ENCODE data around the gene UCK2. TPM values are rescaled to one million over a fixed set of nuclear protein-coding genes. Genes with fewer than 3 reads are reported as not detected.

The UCK2 gene
- total RNA-seq, 3 donors from 2014 or later (not counting 1 experiment from before 2014, with no cell fraction given) = 12.8 to 20.5 (median 14.4) TPM

DNA sequence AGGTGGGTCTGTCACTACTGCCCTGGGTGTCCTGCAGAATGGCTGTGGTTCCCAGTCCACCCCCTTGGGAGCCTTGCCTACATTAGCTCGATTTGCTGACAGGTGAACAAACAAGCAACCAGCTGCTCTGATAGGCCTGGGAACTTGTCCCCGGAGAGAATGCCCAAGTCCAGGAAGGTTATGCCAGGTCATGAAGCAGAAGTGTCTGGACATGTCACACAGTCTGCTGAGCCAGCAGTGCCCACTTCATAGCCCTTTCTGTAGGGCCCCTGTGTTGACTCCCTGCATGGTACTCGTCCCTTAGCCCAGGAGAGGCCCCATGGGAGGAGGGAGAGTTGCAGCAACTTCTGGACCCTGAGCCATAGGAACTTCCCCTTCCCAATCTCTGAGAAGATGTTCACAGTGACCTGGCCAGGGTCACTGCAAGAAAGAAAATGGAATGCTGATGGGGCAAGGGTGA is 31.0 kb downstream of the UCK2 start:
- 89% methylated on average over 3 of the region's 3 CpGs for WGBS (ENCODE audit: insufficient coverage)
- Histone ChIP-seq H3K27me3 (ENCODE audit: control insufficient read depth, insufficient read depth, low read length) (no peaks in the 10 kb centered on the region), H3K4me3 (ENCODE audit: low read length) (no peak overlapping the region), H3K27ac (ENCODE audit: low read length) (no peak overlapping the region), H3K9me3 (ENCODE audit: control insufficient read depth, insufficient read depth, low read length) (no peaks in the 10 kb centered on the region), H3K36me3 (ENCODE audit: control insufficient read depth, insufficient read depth, low read length) (no peaks in the 10 kb centered on the region), H3K4me1 (ENCODE audit: control insufficient read depth, insufficient read depth, low read length) (peaks cover 30% of the 10 kb centered on the region)
- intact Hi-C loops (cut with micrococcal nuclease) = no loop called here
- ATAC-seq = no peak
- TF ChIP-seq CTCF (IDR thresholded peaks at IDR 0.05) = no peak
- no peaks in the 10 kb centered on the region for H3K27me3 Mint-ChIP-seq (ENCODE audit: low read depth in 2 of 2)
- no peak for DNase-seq
- H3K4me1 Mint-ChIP-seq = peaks cover 70 to 80% of the 10 kb centered on the region in 2 donors
- H3K36me3 Mint-ChIP-seq = no peaks in the 10 kb centered on the region
- no peak overlapping the region for H3K27ac Mint-ChIP-seq
- H3K4me3 Mint-ChIP-seq = no peak overlapping the region
- H3K9me3 Mint-ChIP-seq = no peaks in the 10 kb centered on the region

DNA sequence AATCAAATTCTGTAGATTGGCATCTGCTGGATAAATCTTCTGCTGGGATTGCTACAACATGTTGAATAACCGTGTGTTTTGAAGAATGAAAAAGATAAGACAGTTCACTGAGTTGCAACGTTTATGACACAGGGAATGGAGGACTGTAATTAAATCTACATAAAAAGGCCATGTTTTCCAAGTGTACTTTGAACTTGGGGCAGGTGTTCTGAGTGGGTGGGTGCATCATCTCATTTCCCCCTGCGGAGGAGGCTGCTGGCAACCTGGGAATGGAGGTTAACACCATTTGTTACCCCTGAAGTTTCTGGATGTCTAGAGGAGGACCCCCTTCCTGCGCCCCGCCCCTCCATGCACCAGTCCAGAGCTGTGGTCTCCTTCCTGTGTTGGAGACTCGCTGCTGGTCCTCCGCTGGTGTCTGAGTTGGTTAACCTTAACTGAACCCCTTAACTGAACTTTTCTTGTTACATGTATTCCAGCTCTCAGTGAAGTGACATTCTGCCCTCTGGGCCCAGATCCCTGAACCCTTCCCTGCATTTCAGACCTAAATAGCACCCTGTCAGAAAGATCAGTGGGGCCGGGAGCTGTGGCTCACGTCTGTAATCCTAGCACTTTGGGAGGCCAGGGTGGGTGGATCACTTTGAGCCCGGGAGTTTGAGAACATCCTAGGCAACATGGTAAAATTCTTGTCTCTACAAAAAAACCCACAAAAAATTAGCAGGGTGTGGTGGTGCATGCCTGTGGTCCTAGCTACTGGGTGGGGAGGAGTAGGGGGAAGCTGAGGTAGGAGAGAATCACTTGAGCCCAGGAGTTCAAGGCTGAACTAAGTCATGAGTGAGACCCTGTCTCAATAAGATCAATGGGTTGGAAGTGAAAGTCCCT is 31.8 kb downstream of the UCK2 start:
- Histone ChIP-seq H3K36me3 (ENCODE audit: control insufficient read depth, insufficient read depth, low read length) (no peaks in the 10 kb centered on the region), H3K27ac (ENCODE audit: low read length) (no peak overlapping the region), H3K4me3 (ENCODE audit: low read length) (no peak overlapping the region), H3K9me3 (ENCODE audit: control insufficient read depth, insufficient read depth, low read length) (no peaks in the 10 kb centered on the region), H3K4me1 (ENCODE audit: control insufficient read depth, insufficient read depth, low read length) (peaks cover 24% of the 10 kb centered on the region), H3K27me3 (ENCODE audit: control insufficient read depth, insufficient read depth, low read length) (no peaks in the 10 kb centered on the region)
- intact Hi-C loops (cut with micrococcal nuclease) = no loop called here
- H3K4me1 Mint-ChIP-seq = peaks cover 62 to 73% of the 10 kb centered on the region in 2 donors
- H3K9me3 Mint-ChIP-seq = no peaks in the 10 kb centered on the region
- ATAC-seq (no peak), DNase-seq (no peak)
- H3K27ac Mint-ChIP-seq = no peak overlapping the region
- H3K4me3 Mint-ChIP-seq = no peak overlapping the region
- no peaks in the 10 kb centered on the region for H3K27me3 Mint-ChIP-seq (ENCODE audit: low read depth in 2 of 2)
- 87% methylated on average over 10 of the region's 10 CpGs for WGBS (ENCODE audit: insufficient coverage)
- no peak for TF ChIP-seq CTCF (IDR thresholded peaks at IDR 0.05)
- H3K36me3 Mint-ChIP-seq = no peaks in the 10 kb centered on the region

DNA sequence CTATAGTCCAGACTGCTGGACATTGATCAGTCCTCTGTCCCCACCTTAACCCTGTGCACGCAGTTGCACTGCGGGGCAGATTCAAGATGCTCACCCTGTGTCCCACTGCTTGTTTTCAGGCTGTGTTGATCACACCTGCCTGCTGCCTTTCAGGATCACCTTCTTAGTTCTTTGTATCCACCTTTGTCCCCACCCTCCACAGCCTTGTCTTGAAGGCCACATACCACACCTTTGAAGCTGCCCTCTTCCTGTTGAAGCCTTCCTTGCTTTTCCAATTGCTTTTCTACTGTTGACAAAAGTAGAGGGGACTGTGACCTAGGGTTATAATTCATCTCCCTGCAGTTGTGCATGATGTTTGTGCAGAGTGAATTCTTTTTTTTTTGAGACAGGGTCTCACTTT is 32.7 kb downstream of the UCK2 start:
- Histone ChIP-seq H3K4me3 (ENCODE audit: low read length) (no peak overlapping the region), H3K4me1 (ENCODE audit: control insufficient read depth, insufficient read depth, low read length) (peaks cover 22% of the 10 kb centered on the region), H3K27me3 (ENCODE audit: control insufficient read depth, insufficient read depth, low read length) (no peaks in the 10 kb centered on the region), H3K27ac (ENCODE audit: low read length) (no peak overlapping the region), H3K9me3 (ENCODE audit: control insufficient read depth, insufficient read depth, low read length) (no peaks in the 10 kb centered on the region), H3K36me3 (ENCODE audit: control insufficient read depth, insufficient read depth, low read length) (no peaks in the 10 kb centered on the region)
- peaks cover 54 to 65% of the 10 kb centered on the region in 2 donors for H3K4me1 Mint-ChIP-seq
- H3K36me3 Mint-ChIP-seq = no peaks in the 10 kb centered on the region
- no peak for ATAC-seq
- DNase-seq = no peak
- H3K4me3 Mint-ChIP-seq = no peak overlapping the region
- no peaks in the 10 kb centered on the region for H3K9me3 Mint-ChIP-seq
- WGBS (ENCODE audit: insufficient coverage) = 98% methylated on average over 2 of the region's 2 CpGs
- no peaks in the 10 kb centered on the region for H3K27me3 Mint-ChIP-seq (ENCODE audit: low read depth in 2 of 2)
- no peak overlapping the region for H3K27ac Mint-ChIP-seq
- TF ChIP-seq CTCF (IDR thresholded peaks at IDR 0.05) = no peak
- intact Hi-C loops (cut with micrococcal nuclease) = no loop called here
